A549 (cell line): ENCODE measurements around the gene CCL23. TPM values are rescaled to one million over a fixed set of nuclear protein-coding genes. Genes with fewer than 3 reads are reported as not detected.

Experiments
- ATAC-seq, 2 experiments: fragments of 200-7000 bp in 1 of 2; fragments of >200 bp in 1 of 2; cut with Nextera tagmentation in 1 of 2; cut with Tn5 transposase in 1 of 2; 3 replicates each; pipeline versions ENCODE4 v1.8.0 to v1.9.1; 2018 to 2020; ENCODE audit warnings: mild to moderate bottlenecking in 1 of 2, moderate library complexity in 1 of 2
- CTCF ChIA-PET: fragments of 300-600 bp; sonication (Branson Sonifier 250); formaldehyde crosslinking; extraction: SDS; loops from one replicate; lab custom pipeline; 2021; ENCODE audit warnings: antibody characterized with exemption, inconsistent platforms; lab: Yijun Ruan, JAX
- POLR2A ChIA-PET: fragments of 350-600 bp; formaldehyde crosslinking; extraction: SDS; loops from one replicate; lab custom pipeline; 2021; ENCODE audit warnings: antibody characterized with exemption, inconsistent platforms; lab: Yijun Ruan, JAX
- DNase-seq, 2 experiments: peaks; one replicate each; pipeline versions ENCODE4 v3.0.0 to v3.0.0-alpha.2; 2011 to 2016; ENCODE audit warnings: low read depth in 1 of 2, low spot score in 1 of 2
- FAIRE-seq: peaks from 2 replicates; lab custom pipeline; 2011; peaks lifted over from hg19 to GRCh38; lab: Jason Lieb, UNC
- H3K27ac ChIP-seq, 2 experiments: fragments of >200 bp; sonication (Bioruptor Twin); formaldehyde crosslinking; 3 replicates each; pipeline ENCODE4 v1.5.1; 2016 to 2017
- H3K4me1 ChIP-seq: fragments of >200 bp; sonication (Bioruptor Twin); formaldehyde crosslinking; 3 replicates; pipeline ENCODE4 v1.6.1; 2016
- H3K4me2 ChIP-seq: fragments of >200 bp; sonication (Bioruptor Twin); formaldehyde crosslinking; 3 replicates; pipeline ENCODE4 v1.6.1; 2016
- H3K4me3 ChIP-seq: fragments of >200 bp; sonication (Bioruptor Twin); formaldehyde crosslinking; 3 replicates; pipeline ENCODE4 v1.5.1; 2016
- H3K9me3 ChIP-seq: fragments of >200 bp; sonication (Bioruptor Twin); formaldehyde crosslinking; 3 replicates; pipeline ENCODE4 v1.6.1; 2016
- BHLHE40 ChIP-seq: IDR thresholded peaks from 2 replicates; pipeline ENCODE4 v1.6.1; 2012; ENCODE audit warnings: low read depth, low read length, inconsistent platforms
- CBX2 ChIP-seq: fragments of 200-600 bp; sonication (generic); IDR thresholded peaks from 2 replicates; pipeline ENCODE4 v1.6.1; 2016; ENCODE audit warnings: low read depth, mild to moderate bottlenecking, borderline replicate concordance
- CEBPB ChIP-seq, 2 experiments: fragments of >200 bp in 1 of 2; sonication (Bioruptor Twin) in 1 of 2; formaldehyde crosslinking in 1 of 2; IDR thresholded peaks; 2 replicates each; pipeline ENCODE4 v1.6.1; 2012 to 2016
- CHD4 ChIP-seq: fragments of 200-600 bp; sonication (generic); IDR thresholded peaks from 2 replicates; pipeline ENCODE4 v1.6.1; 2016; ENCODE audit warnings: antibody characterized with exemption, mild to moderate bottlenecking, borderline replicate concordance
- EHMT2 ChIP-seq: fragments of 200-600 bp; sonication (generic); IDR thresholded peaks from 2 replicates; pipeline ENCODE4 v1.6.1; 2016; ENCODE audit warnings: antibody characterized with exemption, low read depth, mild to moderate bottlenecking, moderate library complexity
- EP300 ChIP-seq, 2 experiments: fragments of >200 bp; sonication (Bioruptor Twin); formaldehyde crosslinking; IDR thresholded peaks; 2 replicates in 1 of 2; 3 replicates in 1 of 2; pipeline ENCODE4 v1.6.1; 2016 to 2017
- FOSB ChIP-seq: fragments of 250-450 bp; sonication (Bioruptor Pico); IDR thresholded peaks from 2 replicates; pipeline ENCODE4 v1.5.0; 2020; ENCODE audit warnings: mild to moderate bottlenecking, moderate library complexity
- FOSL2 ChIP-seq, 2 experiments: fragments of 450-650 bp in 1 of 2; fragments of >200 bp in 1 of 2; sonication (Bioruptor Twin) in 1 of 2; formaldehyde crosslinking; IDR thresholded peaks; 2 replicates each; pipeline versions ENCODE4 v1.5.0 to v1.6.1; 2016 to 2020; ENCODE audit warnings: mild to moderate bottlenecking in 1 of 2, moderate library complexity in 1 of 2
- GATA3 ChIP-seq: IDR thresholded peaks from 2 replicates; pipeline ENCODE4 v1.6.1; 2012; ENCODE audit warnings: borderline replicate concordance
- HOXA7 ChIP-seq: fragments of 250-450 bp; sonication (Bioruptor Pico); IDR thresholded peaks from 2 replicates; pipeline ENCODE4 v1.5.0; 2020; ENCODE audit warnings: mild to moderate bottlenecking, moderate library complexity
- HOXB13 ChIP-seq: fragments of 250-450 bp; sonication (Bioruptor Pico); IDR thresholded peaks from 2 replicates; pipeline ENCODE4 v1.5.0; 2020; ENCODE audit warnings: low read depth, mild to moderate bottlenecking, moderate library complexity
- KDM5A ChIP-seq: fragments of 200-600 bp; sonication (generic); IDR thresholded peaks from 2 replicates; pipeline ENCODE4 v1.6.1; 2016; ENCODE audit warnings: antibody characterized with exemption, mild to moderate bottlenecking
- NPAS2 ChIP-seq: fragments of 250-450 bp; sonication (Bioruptor Pico); IDR thresholded peaks from 2 replicates; pipeline ENCODE4 v1.8.0; 2022; ENCODE audit warnings: mild to moderate bottlenecking, moderate library complexity, borderline replicate concordance
- RFX5 ChIP-seq: fragments of 450-650 bp; IDR thresholded peaks from 2 replicates; pipeline ENCODE4 v1.7.1; 2014; ENCODE audit warnings: antibody characterized with exemption, mild to moderate bottlenecking, moderate library complexity
- RNF2 ChIP-seq: fragments of 200-600 bp; sonication (generic); IDR thresholded peaks from 2 replicates; pipeline ENCODE4 v1.6.1; 2016; ENCODE audit warnings: low read depth, mild to moderate bottlenecking, antibody characterized with exemption, moderate library complexity, borderline replicate concordance
- TFCP2L1 ChIP-seq: fragments of 250-450 bp; sonication (Bioruptor Pico); IDR thresholded peaks from 2 replicates; pipeline ENCODE4 v1.5.0; 2021; ENCODE audit warnings: mild to moderate bottlenecking
- WGBS: methylation state at CpG from one replicate; pipeline ENCODE4 v1.1.6; 2017; ENCODE audit errors: missing lambda C conversion rate; 5-methylcytosine and 5-hydroxymethylcytosine counted together
- polyA plus RNA-seq, 4 experiments: library from polyadenylated mRNA; depleted of rRNA in 3 of 4; stranded (reverse); fragments of >200 nt; fragmentation: RNase III in 1 of 4; extraction: RNeasy Plus Mini Kit Qiagen cat#74134 plus additional on column Dnase treatment in 1 of 4; gene quantifications; 2 replicates in 3 of 4; 3 replicates in 1 of 4; pipeline ENCODE4 v1.2.3, GENCODE V29; 2011 to 2017
- TF ChIP-seq, protein P1 (sequence below): fragments of >200 bp; sonication (Bioruptor Twin); formaldehyde crosslinking; IDR thresholded peaks from 2 replicates; pipeline ENCODE4 v1.6.1; 2016
- TF ChIP-seq, protein P2 (sequence below): IDR thresholded peaks from 2 replicates; pipeline ENCODE4 v1.6.1; 2012
- TF ChIP-seq, protein P3 (sequence below): IDR thresholded peaks from 2 replicates; pipeline ENCODE4 v1.6.1; 2012; ENCODE audit warnings: low read depth, borderline replicate concordance
- TF ChIP-seq, protein P4 (sequence below): fragments of 250-450 bp; sonication (Bioruptor Pico); IDR thresholded peaks from 2 replicates; pipeline ENCODE4 v1.5.0; 2020; ENCODE audit warnings: low read depth, mild to moderate bottlenecking, moderate library complexity
- TF ChIP-seq, protein P5 (sequence below): fragments of 450-650 bp; IDR thresholded peaks from 2 replicates; pipeline ENCODE4 v1.6.1; 2014; ENCODE audit warnings: antibody characterized with exemption
- TF ChIP-seq, protein P6 (sequence below): fragments of 200-600 bp; sonication (generic); IDR thresholded peaks from 2 replicates; pipeline ENCODE4 v1.6.1; 2016; ENCODE audit warnings: antibody characterized with exemption, mild to moderate bottlenecking, moderate library complexity

The CCL23 gene
- polyA plus RNA-seq, 2 of the 4 experiments (the other 2 are of a cell fraction) = not detected

DNA sequence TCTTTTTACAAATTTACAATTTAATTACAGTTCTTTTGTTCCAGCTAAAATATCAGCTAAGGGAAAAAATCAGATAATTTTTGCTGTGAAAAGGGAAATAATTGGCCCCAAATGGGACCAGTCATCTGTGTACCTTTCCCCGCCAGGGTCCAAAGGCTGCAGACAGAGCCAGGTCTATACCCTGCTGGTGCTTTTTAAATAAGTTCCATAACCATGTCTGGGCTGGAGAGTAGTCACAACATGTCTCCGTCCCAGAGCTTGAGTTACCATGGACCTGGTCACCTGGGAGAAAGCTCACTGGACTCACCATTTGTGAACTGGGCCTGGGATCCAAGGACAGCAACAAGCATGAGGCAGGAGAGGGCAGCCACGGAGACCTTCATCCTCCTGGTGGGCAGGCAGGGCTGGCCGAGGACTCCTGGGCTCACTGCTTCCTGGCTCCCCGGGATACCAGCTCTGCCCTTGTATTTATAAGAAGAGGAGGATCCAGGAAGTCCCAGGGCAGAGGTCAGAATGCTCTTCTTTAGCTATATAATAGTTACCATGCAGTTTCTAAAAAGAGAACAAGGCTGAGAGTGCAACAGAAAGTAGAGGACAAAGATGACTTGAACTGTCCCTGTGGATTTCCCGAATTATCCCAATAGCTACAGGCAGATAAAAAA lies 16.5 kb downstream of the CCL23 start, which contains the start of gene CCL15:
CCL15 (minus strand) TSS at position 444 of the 662 bp plus-strand sequence; CDS start at position 383, 61 bp downstream.
- CTCF ChIA-PET = interaction anchor here (1.5 kb wide), 2 partner anchors 25 to 148 kb away, joined by 3 read pairs; no protein-coding TSS in a partner anchor
- ATAC-seq = peak in 1 of 2 experiments; percentile 33; a peak in 2 of 6 replicates

DNA sequence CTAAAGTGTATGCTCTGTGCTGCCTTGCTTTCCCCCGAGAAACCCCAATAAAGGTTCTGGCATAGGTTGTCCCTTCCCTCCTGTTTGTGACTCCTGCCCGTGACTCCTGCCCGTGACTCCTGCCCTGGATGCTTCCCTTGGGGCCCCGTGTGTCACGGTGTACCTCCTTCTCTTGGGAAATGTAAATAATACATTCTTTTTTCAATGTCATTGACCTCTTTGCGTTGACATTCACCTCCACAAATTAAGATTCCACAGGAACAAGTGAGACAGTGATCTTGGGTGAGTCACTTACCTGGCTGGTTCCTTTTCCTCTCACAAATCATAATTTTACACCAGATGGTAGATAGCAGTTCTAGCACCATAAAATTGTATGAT lies 17.1 kb downstream of the CCL23 start:
- CTCF ChIA-PET = interaction anchor here (1.0 to 1.5 kb wide), 3 partner anchors 11 to 149 kb away, joined by 3 read pairs; no protein-coding TSS in a partner anchor
- no peak for FAIRE-seq
- TF ChIP-seq HOXB13 (CRISPR knock-in tag) (no peak), CHD4 (no peak), CEBPB (IDR thresholded peaks at IDR 0.05) (no peak), EP300 (IDR thresholded peaks at IDR 0.05) (no peak), FOSL2 (IDR thresholded peaks at IDR 0.05) (no peak), FOSL2 (CRISPR knock-in tag; IDR thresholded peaks at IDR 0.05) (no peak), NPAS2 (CRISPR knock-in tag) (no peak), EHMT2 (no peak), TFCP2L1 (no peak), RFX5 (no peak), RNF2 (no peak), HOXA7 (no peak), KDM5A (no peak), BHLHE40 (no peak), CBX2 (no peak)
- TF ChIP-seq, protein P1, sequence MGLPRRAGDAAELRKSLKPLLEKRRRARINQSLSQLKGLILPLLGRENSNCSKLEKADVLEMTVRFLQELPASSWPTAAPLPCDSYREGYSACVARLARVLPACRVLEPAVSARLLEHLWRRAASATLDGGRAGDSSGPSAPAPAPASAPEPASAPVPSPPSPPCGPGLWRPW = no peak
- TF ChIP-seq, protein P2, sequence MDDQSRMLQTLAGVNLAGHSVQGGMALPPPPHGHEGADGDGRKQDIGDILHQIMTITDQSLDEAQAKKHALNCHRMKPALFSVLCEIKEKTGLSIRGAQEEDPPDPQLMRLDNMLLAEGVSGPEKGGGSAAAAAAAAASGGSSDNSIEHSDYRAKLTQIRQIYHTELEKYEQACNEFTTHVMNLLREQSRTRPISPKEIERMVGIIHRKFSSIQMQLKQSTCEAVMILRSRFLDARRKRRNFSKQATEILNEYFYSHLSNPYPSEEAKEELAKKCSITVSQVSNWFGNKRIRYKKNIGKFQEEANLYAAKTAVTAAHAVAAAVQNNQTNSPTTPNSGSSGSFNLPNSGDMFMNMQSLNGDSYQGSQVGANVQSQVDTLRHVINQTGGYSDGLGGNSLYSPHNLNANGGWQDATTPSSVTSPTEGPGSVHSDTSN = no peak
- TF ChIP-seq, protein P3, sequence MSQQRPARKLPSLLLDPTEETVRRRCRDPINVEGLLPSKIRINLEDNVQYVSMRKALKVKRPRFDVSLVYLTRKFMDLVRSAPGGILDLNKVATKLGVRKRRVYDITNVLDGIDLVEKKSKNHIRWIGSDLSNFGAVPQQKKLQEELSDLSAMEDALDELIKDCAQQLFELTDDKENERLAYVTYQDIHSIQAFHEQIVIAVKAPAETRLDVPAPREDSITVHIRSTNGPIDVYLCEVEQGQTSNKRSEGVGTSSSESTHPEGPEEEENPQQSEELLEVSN = no peak
- TF ChIP-seq, protein P4, sequence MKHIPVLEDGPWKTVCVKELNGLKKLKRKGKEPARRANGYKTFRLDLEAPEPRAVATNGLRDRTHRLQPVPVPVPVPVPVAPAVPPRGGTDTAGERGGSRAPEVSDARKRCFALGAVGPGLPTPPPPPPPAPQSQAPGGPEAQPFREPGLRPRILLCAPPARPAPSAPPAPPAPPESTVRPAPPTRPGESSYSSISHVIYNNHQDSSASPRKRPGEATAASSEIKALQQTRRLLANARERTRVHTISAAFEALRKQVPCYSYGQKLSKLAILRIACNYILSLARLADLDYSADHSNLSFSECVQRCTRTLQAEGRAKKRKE (CRISPR knock-in tag) = no peak
- TF ChIP-seq, protein P5, sequence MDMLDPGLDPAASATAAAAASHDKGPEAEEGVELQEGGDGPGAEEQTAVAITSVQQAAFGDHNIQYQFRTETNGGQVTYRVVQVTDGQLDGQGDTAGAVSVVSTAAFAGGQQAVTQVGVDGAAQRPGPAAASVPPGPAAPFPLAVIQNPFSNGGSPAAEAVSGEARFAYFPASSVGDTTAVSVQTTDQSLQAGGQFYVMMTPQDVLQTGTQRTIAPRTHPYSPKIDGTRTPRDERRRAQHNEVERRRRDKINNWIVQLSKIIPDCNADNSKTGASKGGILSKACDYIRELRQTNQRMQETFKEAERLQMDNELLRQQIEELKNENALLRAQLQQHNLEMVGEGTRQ = no peak
- no peak overlapping the region for H3K4me3 ChIP-seq
- POLR2A ChIA-PET = no interaction called here
- ATAC-seq = no peak
- no peak overlapping the region for H3K27ac ChIP-seq
- H3K4me1 ChIP-seq = no peaks in the 10 kb centered on the region
- no peak overlapping the region for H3K4me2 ChIP-seq
- H3K9me3 ChIP-seq = no peaks in the 10 kb centered on the region
- WGBS = 18% methylated on average over 6 of the region's 6 CpGs
- no peak for DNase-seq

More for the DNA sequence above, 16.5 kb downstream of the CCL23 start, which contains the start of gene CCL15:
- FAIRE-seq (no peak), DNase-seq (no peak)
- no peak within 1 kb of the TSS for H3K4me3 ChIP-seq
- H3K4me2 ChIP-seq = no peak within 1 kb of the TSS
- no peaks in the 10 kb centered on the region for H3K9me3 ChIP-seq
- no peak within 1 kb of the TSS for H3K27ac ChIP-seq
- POLR2A ChIA-PET = no interaction called here
- 67% methylated on average over 4 of the region's 6 CpGs for WGBS
- no peaks in the 10 kb centered on the region for H3K4me1 ChIP-seq
- TF ChIP-seq FOSB (CRISPR knock-in tag) (no peak), NPAS2 (CRISPR knock-in tag) (no peak), GATA3 (no peak)
- TF ChIP-seq, protein P6, sequence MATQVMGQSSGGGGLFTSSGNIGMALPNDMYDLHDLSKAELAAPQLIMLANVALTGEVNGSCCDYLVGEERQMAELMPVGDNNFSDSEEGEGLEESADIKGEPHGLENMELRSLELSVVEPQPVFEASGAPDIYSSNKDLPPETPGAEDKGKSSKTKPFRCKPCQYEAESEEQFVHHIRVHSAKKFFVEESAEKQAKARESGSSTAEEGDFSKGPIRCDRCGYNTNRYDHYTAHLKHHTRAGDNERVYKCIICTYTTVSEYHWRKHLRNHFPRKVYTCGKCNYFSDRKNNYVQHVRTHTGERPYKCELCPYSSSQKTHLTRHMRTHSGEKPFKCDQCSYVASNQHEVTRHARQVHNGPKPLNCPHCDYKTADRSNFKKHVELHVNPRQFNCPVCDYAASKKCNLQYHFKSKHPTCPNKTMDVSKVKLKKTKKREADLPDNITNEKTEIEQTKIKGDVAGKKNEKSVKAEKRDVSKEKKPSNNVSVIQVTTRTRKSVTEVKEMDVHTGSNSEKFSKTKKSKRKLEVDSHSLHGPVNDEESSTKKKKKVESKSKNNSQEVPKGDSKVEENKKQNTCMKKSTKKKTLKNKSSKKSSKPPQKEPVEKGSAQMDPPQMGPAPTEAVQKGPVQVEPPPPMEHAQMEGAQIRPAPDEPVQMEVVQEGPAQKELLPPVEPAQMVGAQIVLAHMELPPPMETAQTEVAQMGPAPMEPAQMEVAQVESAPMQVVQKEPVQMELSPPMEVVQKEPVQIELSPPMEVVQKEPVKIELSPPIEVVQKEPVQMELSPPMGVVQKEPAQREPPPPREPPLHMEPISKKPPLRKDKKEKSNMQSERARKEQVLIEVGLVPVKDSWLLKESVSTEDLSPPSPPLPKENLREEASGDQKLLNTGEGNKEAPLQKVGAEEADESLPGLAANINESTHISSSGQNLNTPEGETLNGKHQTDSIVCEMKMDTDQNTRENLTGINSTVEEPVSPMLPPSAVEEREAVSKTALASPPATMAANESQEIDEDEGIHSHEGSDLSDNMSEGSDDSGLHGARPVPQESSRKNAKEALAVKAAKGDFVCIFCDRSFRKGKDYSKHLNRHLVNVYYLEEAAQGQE = no peak
